HG03095 (cell line): Measurements from ENCODE around the gene SAAL1.
"Not testable (repeated sequence)": the region's sequence is repeated elsewhere in the genome, so short reads cannot be mapped to it uniquely, and the experiment has no call there.

Experiments used
- ATAC-seq: cut with Tn5 transposase; IDR thresholded peaks from one replicate; pipeline ENCODE4 v1.9.1; 2021; ENCODE audit warnings: moderate library complexity; ENCODE audit not compliant: unreplicated experiment

Gene SAAL1

GRCh38 chr11:18105802-18106574, at the start of gene SAAL1:
Gene SAAL1, minus strand, starts transcription at chr11:18106082. Its CDS starts 41 bp downstream, at chr11:18106041.
- ATAC-seq: peak; percentile 97

- ATAC-seq: no peak
Observed at GRCh38 chr11:18151581-18151980, 45.7 kb upstream of the SAAL1 start.

DNA sequence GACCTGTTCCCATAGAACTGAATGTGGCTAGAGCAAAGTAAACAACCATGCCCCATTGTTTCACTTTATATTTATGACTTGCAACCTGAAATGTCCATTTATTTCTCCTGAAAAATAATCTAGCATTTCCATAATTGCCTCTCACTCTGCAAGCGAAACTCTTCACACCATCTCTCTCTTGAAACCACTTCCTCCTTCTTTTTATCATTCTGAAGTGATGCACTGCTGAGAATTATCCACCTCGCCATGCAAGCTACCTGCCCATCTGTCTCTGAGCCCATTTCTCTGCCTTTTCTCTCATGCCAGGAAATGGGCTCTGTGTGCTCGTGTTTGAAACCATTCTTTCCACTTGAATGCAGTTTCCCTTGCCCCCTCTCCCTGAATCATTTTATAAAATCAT, 40.0 kb upstream of the SAAL1 start:
- no peak for ATAC-seq

- no peak for ATAC-seq
Observed at GRCh38 chr11:18145025-18145424, 39.1 kb upstream of the SAAL1 start.

DNA sequence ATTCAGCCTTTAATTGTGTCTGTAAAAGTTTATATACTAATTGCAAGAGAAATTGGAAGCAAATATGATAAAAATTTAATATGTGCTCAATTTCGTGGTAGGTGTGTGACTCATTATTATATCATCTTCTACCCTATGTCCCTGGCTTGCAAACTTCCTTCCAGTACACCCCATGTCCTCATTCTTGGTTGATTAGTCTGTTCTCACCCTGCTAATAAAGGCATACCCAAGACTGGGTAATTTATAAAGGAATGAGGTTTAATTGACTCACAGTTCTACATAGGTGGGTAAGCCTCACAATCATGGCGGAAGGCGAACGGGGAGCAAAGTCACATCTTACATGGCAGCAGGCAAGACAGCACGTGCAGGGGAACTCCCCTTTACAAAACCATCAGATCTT, 38.4 kb upstream of the SAAL1 start:
- no peak for ATAC-seq

GRCh38 chr11:18140145-18140544, 34.3 kb upstream of the SAAL1 start:
- ATAC-seq: no peak

DNA sequence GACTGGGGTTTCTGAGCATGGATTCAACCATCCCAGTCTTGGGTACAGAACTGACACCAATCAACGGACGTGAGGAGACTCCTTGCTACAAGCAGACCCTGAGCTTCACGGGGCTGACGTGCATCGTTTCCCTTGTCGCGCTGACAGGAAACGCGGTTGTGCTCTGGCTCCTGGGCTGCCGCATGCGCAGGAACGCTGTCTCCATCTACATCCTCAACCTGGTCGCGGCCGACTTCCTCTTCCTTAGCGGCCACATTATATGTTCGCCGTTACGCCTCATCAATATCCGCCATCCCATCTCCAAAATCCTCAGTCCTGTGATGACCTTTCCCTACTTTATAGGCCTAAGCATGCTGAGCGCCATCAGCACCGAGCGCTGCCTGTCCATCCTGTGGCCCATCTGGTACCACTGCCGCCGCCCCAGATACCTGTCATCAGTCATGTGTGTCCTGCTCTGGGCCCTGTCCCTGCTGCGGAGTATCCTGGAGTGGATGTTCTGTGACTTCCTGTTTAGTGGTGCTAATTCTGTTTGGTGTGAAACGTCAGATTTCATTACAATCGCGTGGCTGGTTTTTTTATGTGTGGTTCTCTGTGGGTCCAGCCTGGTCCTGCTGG, 31.4 kb upstream of the SAAL1 start:
- ATAC-seq: no peak

DNA sequence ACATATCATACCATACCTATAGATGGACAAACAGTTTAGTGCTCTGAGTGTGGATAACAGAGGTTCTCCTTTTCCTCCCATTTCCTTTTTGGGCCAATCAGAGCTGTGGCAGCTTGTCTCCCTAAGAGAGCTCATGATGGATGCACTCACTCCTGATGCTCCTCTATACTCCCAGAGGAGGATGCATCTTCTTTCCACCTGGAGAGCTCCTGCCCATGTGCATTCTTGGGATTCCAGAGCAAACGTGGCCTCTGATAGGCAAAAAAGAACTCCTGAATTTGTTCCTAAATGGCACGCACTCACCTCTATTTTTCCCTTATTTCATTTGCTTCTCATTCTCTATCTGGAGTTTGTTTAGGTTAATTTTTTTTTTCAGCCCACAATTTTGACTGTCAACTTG, 29.4 kb upstream of the SAAL1 start:
- no peak for ATAC-seq

DNA sequence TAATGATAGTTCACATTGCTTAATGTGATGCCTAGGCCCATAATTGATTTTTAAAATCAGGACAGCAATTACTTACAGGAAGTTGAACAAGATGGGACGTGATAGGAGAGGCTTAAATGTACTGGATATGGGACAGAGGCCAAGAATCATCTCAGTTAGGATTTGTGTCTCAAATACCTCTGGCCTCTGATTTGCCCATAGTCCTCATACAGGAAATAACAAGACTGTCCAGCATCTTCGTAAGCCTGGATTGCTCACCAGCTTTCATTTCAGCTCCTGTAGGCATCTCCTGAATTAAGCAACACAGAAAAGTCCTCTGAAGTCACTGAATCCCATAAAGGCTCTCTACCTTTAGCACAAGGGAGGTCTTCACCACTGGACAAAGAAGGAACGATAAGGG, 26.5 kb upstream of the SAAL1 start, which contains the start of gene MRGPRX3:
TSS of gene MRGPRX3 (plus strand) at position 231 of the 400 bp plus-strand sequence. CDS start 4,632 bp downstream, outside the sequence.
- no peak for ATAC-seq

- not testable (repeated sequence) for ATAC-seq
Observed at GRCh38 chr11:18131115-18131514, 25.2 kb upstream of the SAAL1 start.

- not testable (repeated sequence) for ATAC-seq
Observed at GRCh38 chr11:18121331-18121828, 15.5 kb upstream of the SAAL1 start.

- ATAC-seq: peak; percentile 72
Observed at GRCh38 chr11:18115360-18116127, 9.7 kb upstream of the SAAL1 start.

- ATAC-seq: no peak
Observed at GRCh38 chr11:18111005-18111404, 5.1 kb upstream of the SAAL1 start.

DNA sequence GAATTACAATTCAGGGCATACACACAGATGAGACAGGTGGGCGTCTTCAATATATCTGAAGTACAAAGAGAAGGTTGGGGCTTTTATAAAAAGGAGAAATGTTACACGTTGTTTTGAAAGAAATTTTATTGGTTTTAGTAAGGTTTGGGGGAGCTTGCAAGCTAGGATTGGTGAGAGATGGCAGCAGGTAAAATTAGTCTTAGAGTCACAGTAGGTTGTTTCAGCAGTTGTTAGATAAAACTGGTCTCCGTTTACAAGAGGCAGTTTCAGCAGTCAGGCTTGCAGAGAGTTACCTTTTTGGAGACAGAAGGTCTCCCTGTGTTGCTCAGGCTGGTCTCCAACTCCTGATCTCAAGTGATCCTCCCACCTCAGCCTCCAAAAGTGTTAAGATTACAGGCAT, 2.4 kb upstream of the SAAL1 start:
- no peak for ATAC-seq

DNA sequence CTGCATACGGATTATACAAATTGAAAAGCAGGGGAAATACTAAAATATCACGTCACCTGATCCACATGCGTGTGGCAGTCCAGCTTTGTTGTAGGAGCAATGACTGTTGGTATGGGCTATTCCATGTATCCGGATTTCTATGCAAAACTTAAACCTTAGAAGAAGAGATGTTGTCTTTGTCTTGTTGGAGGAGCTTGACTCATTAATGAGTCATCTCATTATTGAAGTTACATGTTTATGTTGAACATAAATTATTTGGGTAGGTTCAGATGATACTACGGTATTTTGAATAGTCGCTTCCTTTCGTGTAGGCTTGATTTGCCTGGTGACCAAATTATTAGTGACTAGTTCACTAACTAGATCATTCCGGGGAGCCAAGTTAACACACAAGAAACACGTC, 806 bp upstream of the SAAL1 start:
- no peak for ATAC-seq

DNA sequence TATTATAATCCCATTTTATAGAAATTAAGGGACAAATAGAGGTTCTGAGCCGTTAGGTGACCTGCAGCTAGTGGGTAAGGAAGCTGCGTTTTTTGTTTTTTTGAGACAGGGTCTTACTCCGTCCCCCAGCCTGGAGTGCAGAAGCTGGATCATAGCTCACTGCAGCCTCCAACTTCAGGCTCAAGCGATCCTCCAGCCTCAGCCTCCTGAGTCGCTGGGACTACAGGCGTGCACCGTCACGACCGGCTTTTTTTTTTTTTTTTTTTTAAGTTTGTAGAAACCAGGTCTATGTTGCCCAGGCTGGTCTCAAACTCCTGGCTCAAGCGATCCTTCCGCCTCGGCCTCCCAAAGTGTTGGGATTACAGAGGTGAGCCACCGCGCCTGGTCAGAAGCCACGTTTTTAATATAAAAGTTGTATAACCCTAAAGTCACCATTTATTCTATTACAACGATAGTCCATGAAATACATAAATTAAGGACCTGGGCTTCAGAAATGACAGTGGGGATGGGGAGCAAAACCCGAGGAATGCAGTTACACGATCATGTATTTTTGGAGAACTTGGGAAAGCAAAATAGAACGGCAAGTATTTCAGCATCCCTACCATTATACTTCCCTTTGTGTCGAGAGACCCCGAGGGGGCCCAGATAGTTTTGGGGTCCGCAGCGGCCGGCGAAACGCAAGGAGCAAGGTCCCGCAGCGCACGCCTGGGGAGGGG, 638 bp downstream of the SAAL1 start:
- ATAC-seq: no peak

- ATAC-seq: no peak
Observed at GRCh38 chr11:18100926-18101656, 4.8 kb downstream of the SAAL1 start.

- no peak for ATAC-seq
Observed at GRCh38 chr11:18093959-18094358, 11.9 kb downstream of the SAAL1 start.

DNA sequence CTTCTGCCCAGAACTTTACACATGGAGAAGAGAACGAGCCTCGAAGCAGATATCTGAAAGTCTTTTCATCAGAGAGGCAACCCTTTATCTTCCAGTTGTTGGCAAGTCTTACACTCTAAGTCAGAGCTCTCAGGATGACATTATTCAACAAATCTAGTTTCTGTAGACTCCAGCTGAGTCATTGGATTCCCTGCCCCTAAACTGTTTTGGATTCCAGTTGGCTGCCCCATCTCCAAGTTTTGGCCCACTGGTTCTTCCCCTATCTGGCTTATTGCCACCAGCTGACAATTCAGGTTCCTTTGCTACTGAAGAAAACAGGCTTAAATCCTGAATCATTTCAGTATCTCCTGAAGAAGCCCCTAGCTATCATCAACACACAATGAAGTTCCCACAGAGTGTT, 14.2 kb downstream of the SAAL1 start:
- no peak for ATAC-seq

GRCh38 chr11:18088966-18089365, 16.9 kb downstream of the SAAL1 start:
- ATAC-seq: no peak
